H9 (cell line): ENCODE data around the gene TOGARAM2. TPM values are rescaled to one million over a fixed set of nuclear protein-coding genes. Genes with fewer than 3 reads are reported as not detected.

Source experiments
- DNase-seq: peaks from one replicate; pipeline ENCODE4 v3.0.0-alpha.2; 2017
- H2AFZ ChIP-seq: one replicate; pipeline ENCODE4 v1.6.1; 2013; ENCODE audit warnings: mild to moderate bottlenecking, low read length, control low read depth, moderate library complexity
- H2AK5ac ChIP-seq: 2 replicates; pipeline ENCODE4 v1.6.1; 2013; ENCODE audit warnings: low read length, control low read depth, mixed read lengths; ENCODE audit not compliant: insufficient read length
- H2BK120ac ChIP-seq: one replicate; pipeline ENCODE4 v1.6.1; 2013; ENCODE audit warnings: low read depth, mild to moderate bottlenecking, low read length, control low read depth, inconsistent platforms; ENCODE audit not compliant: poor library complexity, severe bottlenecking
- H2BK12ac ChIP-seq: 2 replicates; pipeline ENCODE4 v1.6.1; 2013; ENCODE audit warnings: low read length, control low read depth, mixed read lengths, low read depth; ENCODE audit not compliant: insufficient read length
- H2BK15ac ChIP-seq: 2 replicates; pipeline ENCODE4 v1.6.1; 2013; ENCODE audit warnings: low read depth, low read length, control low read depth
- H2BK20ac ChIP-seq: one replicate; pipeline ENCODE4 v1.6.1; 2013; ENCODE audit warnings: low read depth, mild to moderate bottlenecking, low read length, control low read depth, inconsistent platforms; ENCODE audit not compliant: poor library complexity, severe bottlenecking
- H2BK5ac ChIP-seq: 2 replicates; pipeline ENCODE4 v1.6.1; 2013; ENCODE audit warnings: low read length, control low read depth, mixed read lengths; ENCODE audit not compliant: insufficient read length
- H3K14ac ChIP-seq: 2 replicates; pipeline ENCODE4 v1.6.1; 2013; ENCODE audit warnings: low read length, control low read depth; ENCODE audit not compliant: insufficient read depth
- H3K18ac ChIP-seq: 2 replicates; pipeline ENCODE4 v1.6.1; 2013; ENCODE audit warnings: low read depth, mild to moderate bottlenecking, mixed read lengths, low read length, control low read depth; ENCODE audit not compliant: insufficient read length
- H3K23ac ChIP-seq: 2 replicates; pipeline ENCODE4 v1.6.1; 2013; ENCODE audit warnings: low read length, control low read depth, mixed read lengths, low read depth; ENCODE audit not compliant: insufficient read length
- H3K23me2 ChIP-seq: 2 replicates; pipeline ENCODE4 v1.6.1; 2013; ENCODE audit warnings: low read depth, mild to moderate bottlenecking, mixed read lengths, low read length, control low read depth; ENCODE audit not compliant: insufficient read length, poor library complexity, severe bottlenecking
- H3K27ac ChIP-seq: 2 replicates; pipeline ENCODE4 v1.5.1; 2013; ENCODE audit warnings: low read length, control low read depth, mixed read lengths, low read depth; ENCODE audit not compliant: insufficient read length
- H3K27me3 ChIP-seq: 2 replicates; pipeline ENCODE4 v1.6.1; 2013; ENCODE audit warnings: low read length, control low read depth, inconsistent platforms; ENCODE audit not compliant: insufficient read depth
- H3K4ac ChIP-seq: 2 replicates; pipeline ENCODE4 v1.6.1; 2013; ENCODE audit warnings: low read depth, mild to moderate bottlenecking, control low read depth, inconsistent platforms, low read length, moderate library complexity
- H3K4me1 ChIP-seq: 2 replicates; pipeline ENCODE4 v1.6.1; 2013; ENCODE audit warnings: low read length, control low read depth, inconsistent platforms; ENCODE audit not compliant: insufficient read depth
- H3K4me2 ChIP-seq: 2 replicates; pipeline ENCODE4 v1.6.1; 2013; ENCODE audit warnings: low read length, control low read depth, mixed read lengths; ENCODE audit not compliant: insufficient read length, insufficient read depth
- H3K56ac ChIP-seq: 2 replicates; pipeline ENCODE4 v1.6.1; 2013; ENCODE audit warnings: low read depth, mild to moderate bottlenecking, mixed read lengths, low read length, control low read depth; ENCODE audit not compliant: insufficient read length
- H3K79me1 ChIP-seq: 2 replicates; pipeline ENCODE4 v1.6.1; 2013; ENCODE audit warnings: low read depth, mild to moderate bottlenecking, moderate library complexity, low read length, control low read depth, inconsistent platforms; ENCODE audit not compliant: insufficient read depth, poor library complexity, severe bottlenecking
- H3K79me2 ChIP-seq: 2 replicates; pipeline ENCODE4 v1.6.1; 2013; ENCODE audit warnings: low read length, control low read depth, inconsistent platforms; ENCODE audit not compliant: insufficient read depth
- H3K9ac ChIP-seq: 2 replicates; pipeline ENCODE4 v1.6.1; 2013; ENCODE audit warnings: low read length, control low read depth, mixed read lengths; ENCODE audit not compliant: insufficient read length; ENCODE audit errors: extremely low read depth
- H3K9me3 ChIP-seq: one replicate; pipeline ENCODE4 v1.6.1; 2013; ENCODE audit warnings: low read depth, low read length, inconsistent platforms; ENCODE audit not compliant: control insufficient read depth
- H3T11ph ChIP-seq: one replicate; pipeline ENCODE4 v1.6.1; 2013; ENCODE audit warnings: mild to moderate bottlenecking, low read length, control low read depth, inconsistent platforms
- H4K20me1 ChIP-seq: one replicate; pipeline ENCODE4 v1.6.1; 2013; ENCODE audit not compliant: control insufficient read depth, insufficient read length, insufficient read depth
- H4K5ac ChIP-seq: 2 replicates; pipeline ENCODE4 v1.6.1; 2013; ENCODE audit warnings: low read depth, mild to moderate bottlenecking, mixed read lengths, low read length, control low read depth; ENCODE audit not compliant: insufficient read length
- H4K8ac ChIP-seq: replicated peaks from 2 replicates; pipeline ENCODE4 v1.6.1; 2013; ENCODE audit warnings: low read length, control low read depth, mixed read lengths, low read depth; ENCODE audit not compliant: insufficient read length
- H4K91ac ChIP-seq: 2 replicates; pipeline ENCODE4 v1.6.1; 2013; ENCODE audit warnings: low read depth, mild to moderate bottlenecking, moderate library complexity, mixed read lengths, low read length, control low read depth; ENCODE audit not compliant: insufficient read length
- H3K27ac Mint-ChIP-seq, 3 experiments: 2 replicates in 2 of 3; 3 replicates in 1 of 3; pipeline ENCODE4 v1.8.0; 2020 to 2021; ENCODE audit warnings: mixed read lengths in 3 of 3, mild to moderate bottlenecking in 1 of 3, moderate library complexity in 1 of 3
- H3K27me3 Mint-ChIP-seq: 2 replicates; pipeline ENCODE4 v1.8.0; 2021; ENCODE audit warnings: low read depth, mild to moderate bottlenecking, moderate library complexity, mixed read lengths
- H3K36me3 Mint-ChIP-seq, 3 experiments: 2 replicates in 2 of 3; 3 replicates in 1 of 3; pipeline ENCODE4 v1.8.0; 2020 to 2021; ENCODE audit warnings: low read depth in 3 of 3, mixed read lengths in 3 of 3; ENCODE audit not compliant: insufficient read depth in 1 of 3
- H3K4me1 Mint-ChIP-seq, 2 experiments: 2 replicates each; pipeline ENCODE4 v1.8.0; 2020; ENCODE audit warnings: mixed read lengths in 2 of 2
- H3K4me3 Mint-ChIP-seq, 2 experiments: 2 replicates in 1 of 2; 3 replicates in 1 of 2; pipeline ENCODE4 v1.8.0; 2020 to 2021; ENCODE audit warnings: mild to moderate bottlenecking in 2 of 2, mixed read lengths in 2 of 2, moderate library complexity in 1 of 2
- H3K9me3 Mint-ChIP-seq, 2 experiments: 2 replicates in 1 of 2; 3 replicates in 1 of 2; pipeline ENCODE4 v1.8.0; 2020; ENCODE audit warnings: mild to moderate bottlenecking in 2 of 2, mixed read lengths in 2 of 2, moderate library complexity in 1 of 2
- WGBS: extraction: QIAGEN DNeasy Blood & Tissue Kit; methylation state at CpG from one replicate; pipeline ENCODE4 v1.1.7; 2013; ENCODE audit warnings: missing lambda C conversion rate, low lambda C conversion rate, mixed read lengths; ENCODE audit not compliant: insufficient read length; ENCODE audit errors: extremely low coverage; 5-methylcytosine and 5-hydroxymethylcytosine counted together
- total RNA-seq: library from RNA; stranded (reverse); gene quantifications from 2 replicates; pipeline ENCODE4 v1.2.1, GENCODE V29; 2021
- TF ChIP-seq, protein P1 (sequence below): fragments of 200-600 bp; sonication (generic); conservative IDR thresholded peaks from 3 replicates; pipeline ENCODE4 v1.8.0; 2021; ENCODE audit warnings: antibody characterized with exemption, mild to moderate bottlenecking

TOGARAM2 gene
- total RNA-seq, 1 experiment from 2014 or later: 0.83 TPM

DNA sequence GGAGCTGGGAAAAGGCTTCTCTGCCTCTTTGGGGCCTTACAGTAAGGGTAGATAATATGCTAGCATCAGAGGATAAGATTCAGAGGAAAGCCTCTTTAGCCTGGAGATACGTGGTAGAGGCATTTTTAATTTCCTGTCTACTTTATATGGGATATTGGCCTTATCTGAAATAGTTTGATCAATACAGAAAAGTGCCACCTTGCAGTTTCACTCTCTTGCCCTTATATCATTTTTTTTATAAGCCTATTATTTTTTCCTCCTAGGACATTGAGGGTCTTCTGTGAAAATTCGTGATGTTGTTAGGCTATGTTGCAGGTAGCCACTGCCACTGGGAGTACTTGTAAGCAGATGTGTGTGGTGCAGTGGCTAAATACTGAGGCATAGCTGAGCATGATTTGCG lies 40.1 kb upstream of the TOGARAM2 start:
- no peak overlapping the region for H4K8ac ChIP-seq
- H4K5ac ChIP-seq: no peak overlapping the region
- no peak overlapping the region for H3K23ac ChIP-seq
- no CpG with 5 or more reads among the region's 3 CpGs for WGBS
- no peaks in the 10 kb centered on the region for H3K9me3 ChIP-seq
- H3K23me2 ChIP-seq: no peaks in the 10 kb centered on the region
- H4K20me1 ChIP-seq: no peaks in the 10 kb centered on the region
- H3K27me3 ChIP-seq: no peaks in the 10 kb centered on the region
- no peak overlapping the region for H2AFZ ChIP-seq
- no peak overlapping the region for H2BK12ac ChIP-seq
- H4K91ac ChIP-seq: no peak overlapping the region
- peaks cover 76 to 92% (median 90%) of the 10 kb centered on the region in 3 experiments for H3K36me3 Mint-ChIP-seq
- no peak overlapping the region for H3K27ac ChIP-seq
- no peaks in the 10 kb centered on the region for H3K4me1 Mint-ChIP-seq
- H3K27me3 Mint-ChIP-seq: no peaks in the 10 kb centered on the region
- no peak overlapping the region for H2BK5ac ChIP-seq
- no peak overlapping the region for H2BK15ac ChIP-seq
- H3T11ph ChIP-seq: no peak overlapping the region
- H3K4me2 ChIP-seq: no peak overlapping the region
- H3K9ac ChIP-seq: no peak overlapping the region
- H3K79me1 ChIP-seq: peaks cover 9% of the 10 kb centered on the region
- H3K18ac ChIP-seq: no peak overlapping the region
- H3K79me2 ChIP-seq: no peaks in the 10 kb centered on the region
- H3K4me1 ChIP-seq: no peaks in the 10 kb centered on the region
- no peak overlapping the region for H2BK20ac ChIP-seq
- TF ChIP-seq, protein P1, sequence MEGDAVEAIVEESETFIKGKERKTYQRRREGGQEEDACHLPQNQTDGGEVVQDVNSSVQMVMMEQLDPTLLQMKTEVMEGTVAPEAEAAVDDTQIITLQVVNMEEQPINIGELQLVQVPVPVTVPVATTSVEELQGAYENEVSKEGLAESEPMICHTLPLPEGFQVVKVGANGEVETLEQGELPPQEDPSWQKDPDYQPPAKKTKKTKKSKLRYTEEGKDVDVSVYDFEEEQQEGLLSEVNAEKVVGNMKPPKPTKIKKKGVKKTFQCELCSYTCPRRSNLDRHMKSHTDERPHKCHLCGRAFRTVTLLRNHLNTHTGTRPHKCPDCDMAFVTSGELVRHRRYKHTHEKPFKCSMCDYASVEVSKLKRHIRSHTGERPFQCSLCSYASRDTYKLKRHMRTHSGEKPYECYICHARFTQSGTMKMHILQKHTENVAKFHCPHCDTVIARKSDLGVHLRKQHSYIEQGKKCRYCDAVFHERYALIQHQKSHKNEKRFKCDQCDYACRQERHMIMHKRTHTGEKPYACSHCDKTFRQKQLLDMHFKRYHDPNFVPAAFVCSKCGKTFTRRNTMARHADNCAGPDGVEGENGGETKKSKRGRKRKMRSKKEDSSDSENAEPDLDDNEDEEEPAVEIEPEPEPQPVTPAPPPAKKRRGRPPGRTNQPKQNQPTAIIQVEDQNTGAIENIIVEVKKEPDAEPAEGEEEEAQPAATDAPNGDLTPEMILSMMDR: no peak
- H2AK5ac ChIP-seq: no peak overlapping the region
- H3K4ac ChIP-seq: no peak overlapping the region
- H2BK120ac ChIP-seq: no peak overlapping the region
- no peak for DNase-seq
- H3K4me3 Mint-ChIP-seq: no peak overlapping the region
- H3K27ac Mint-ChIP-seq: no peak overlapping the region
- H3K56ac ChIP-seq: no peak overlapping the region
- no peaks in the 10 kb centered on the region; a peak in 2 of 5 replicates for H3K9me3 Mint-ChIP-seq
- no peak overlapping the region for H3K14ac ChIP-seq
